ENCODE results near the gene CFAP119. TPM values are rescaled to one million over a fixed set of nuclear protein-coding genes. Genes with fewer than 3 reads are reported as not detected.

The CFAP119 gene
- total RNA-seq, 2 donors from 2014 or later, result 0.52 to 1.1 TPM

GRCh38 chr16:30722916-30723315, 38.9 kb downstream of the CFAP119 start:
- ATAC-seq (no peak), DNase-seq (no peak)
- intact Hi-C loops (cut with DNase I), result no loop called here

- intact Hi-C loops (cut with DNase I), result no loop called here
- DNase-seq, result no peak
- no peak for ATAC-seq
Measured at GRCh38 chr16:30722443-30722842, 39.4 kb downstream of the CFAP119 start.

- DNase-seq (no peak), ATAC-seq (no peak)
- intact Hi-C loops (cut with DNase I), result no loop called here
Measured at GRCh38 chr16:30721606-30722005, 40.3 kb downstream of the CFAP119 start.

GRCh38 chr16:30721167-30721566, 40.7 kb downstream of the CFAP119 start:
- no peak for ATAC-seq
- intact Hi-C loops (cut with DNase I), result no loop called here
- no peak for DNase-seq

- no peak for ATAC-seq
- DNase-seq, result no peak
- intact Hi-C loops (cut with DNase I), result no loop called here
Measured at GRCh38 chr16:30720694-30721093, 41.2 kb downstream of the CFAP119 start.

- intact Hi-C loops (cut with DNase I), result no loop called here
- DNase-seq (no peak), ATAC-seq (no peak)
Measured at GRCh38 chr16:30720086-30720485, 41.8 kb downstream of the CFAP119 start.

GRCh38 chr16:30715750-30716445, 46.0 kb downstream of the CFAP119 start:
- intact Hi-C loops (cut with DNase I), result no loop called here
- DNase-seq (no peak), ATAC-seq (peak in 1 of 2 donors; percentile 45)

GRCh38 chr16:30711712-30712111, 50.1 kb downstream of the CFAP119 start:
- DNase-seq, result no peak
- intact Hi-C loops (cut with DNase I), result no loop called here
- ATAC-seq, result no peak

GRCh38 chr16:30710971-30711370, 50.9 kb downstream of the CFAP119 start:
- intact Hi-C loops (cut with DNase I), result no loop called here
- no peak for DNase-seq

More at GRCh38 chr16:30710971-30711370, 50.9 kb downstream of the CFAP119 start:
- no peak for ATAC-seq

Other genes with a start within 250 kb of the CFAP119 start
- 10 to 100 TPM; 46.4 to 55.5 TPM for gene ZNF768, start 235.5 kb downstream of the CFAP119 start, total RNA-seq
- gene ZNF747, start 227.2 kb downstream of the CFAP119 start, total RNA-seq, result 1 to 10 TPM; 8.0 to 8.2 TPM
- 1 to 10 TPM; 5.7 to 8.7 TPM for gene ZNF764, start 203.7 kb downstream of the CFAP119 start, total RNA-seq
- gene ZNF688, start 190.3 kb downstream of the CFAP119 start, total RNA-seq, result 10 to 100 TPM in 1 of 2 donors, 1 to 10 TPM in 1; 7.9 to 12.5 TPM
- gene ZNF785, start 176.4 kb downstream of the CFAP119 start, total RNA-seq, result 1 to 10 TPM; 8.2 to 9.8 TPM
- gene ZNF689, start 151.7 kb downstream of the CFAP119 start, total RNA-seq, result 1 to 10 TPM; 5.2 to 6.6 TPM
- gene PRR14, start 111.1 kb downstream of the CFAP119 start, total RNA-seq, result 10 to 100 TPM; 23.7 to 24.0 TPM
- gene FBRS, start 103.6 kb downstream of the CFAP119 start, total RNA-seq, result 10 to 100 TPM; 29.5 to 37.2 TPM
- 10 to 100 TPM; 42.3 to 45.9 TPM for gene SRCAP, start 62.9 kb downstream of the CFAP119 start, total RNA-seq
- 10 to 100 TPM; 17.8 to 18.6 TPM for gene PHKG2, start 13.6 kb downstream of the CFAP119 start, total RNA-seq
- gene RNF40, start 260 bp upstream of the CFAP119 start, total RNA-seq, result 10 to 100 TPM; 41.2 to 72.1 TPM
- 10 to 100 TPM; 16.6 to 28.3 TPM for gene ZNF629, start 25.1 kb upstream of the CFAP119 start, total RNA-seq
- 10 to 100 TPM; 20.9 to 27.9 TPM for gene BCL7C, start 132.0 kb upstream of the CFAP119 start, total RNA-seq
- gene CTF1, start 134.6 kb upstream of the CFAP119 start, total RNA-seq, result 1 to 10 TPM; 6.8 to 7.3 TPM
- gene FBXL19, start 161.5 kb upstream of the CFAP119 start, total RNA-seq, result 10 to 100 TPM in 1 of 2 donors, 1 to 10 TPM in 1; 6.4 to 10.1 TPM
- 10 to 100 TPM in 1 of 2 donors, 1 to 10 TPM in 1; 8.8 to 14.2 TPM for gene ORAI3, start 187.0 kb upstream of the CFAP119 start, total RNA-seq
- 10 to 100 TPM in 1 of 2 donors, 1 to 10 TPM in 1; 9.2 to 10.9 TPM for gene SETD1A, start 195.7 kb upstream of the CFAP119 start, total RNA-seq
- gene HSD3B7, start 223.1 kb upstream of the CFAP119 start, total RNA-seq, result 1 to 10 TPM; 9.8 to 10.0 TPM
- gene STX1B, start 248.6 kb upstream of the CFAP119 start, total RNA-seq, result 1 to 10 TPM; 1.1 to 1.2 TPM

All from left cardiac atrium (tissue), 4 donors.